HepG2 (cell line): ENCODE results near the gene PRKG1.

Source experiments
- FOXP1 ChIP-seq, 2 experiments: fragments of 450-650 bp in 1 of 2; IDR thresholded peaks; 2 replicates each; pipeline ENCODE4 v1.6.1; 2017 to 2018; ENCODE audit warnings: antibody characterized with exemption in 1 of 2
- GABPB1 ChIP-seq: IDR thresholded peaks from 2 replicates; pipeline ENCODE4 v1.6.1; 2016; ENCODE audit warnings: mild to moderate bottlenecking, missing genetic modification reagents, moderate library complexity, missing compliant biosample characterization
- MXI1 ChIP-seq: IDR thresholded peaks from 3 replicates; pipeline ENCODE4 v1.6.1; 2012; ENCODE audit warnings: low read depth, low read length, inconsistent platforms, borderline replicate concordance
- RAD51 ChIP-seq: fragments of 450-650 bp; IDR thresholded peaks from 2 replicates; pipeline ENCODE4 v1.6.1; 2016; ENCODE audit warnings: borderline replicate concordance
- ZBTB21 ChIP-seq: sonication (generic); formaldehyde crosslinking; IDR thresholded peaks from 2 replicates; pipeline ENCODE4 v1.4.0; 2020; ENCODE audit warnings: missing genetic modification reagents
- ZNF782 ChIP-seq: sonication (generic); formaldehyde crosslinking; IDR thresholded peaks from 2 replicates; pipeline ENCODE4 v1.4.0; 2020; ENCODE audit warnings: missing genetic modification reagents, mild to moderate bottlenecking, borderline replicate concordance

DNA sequence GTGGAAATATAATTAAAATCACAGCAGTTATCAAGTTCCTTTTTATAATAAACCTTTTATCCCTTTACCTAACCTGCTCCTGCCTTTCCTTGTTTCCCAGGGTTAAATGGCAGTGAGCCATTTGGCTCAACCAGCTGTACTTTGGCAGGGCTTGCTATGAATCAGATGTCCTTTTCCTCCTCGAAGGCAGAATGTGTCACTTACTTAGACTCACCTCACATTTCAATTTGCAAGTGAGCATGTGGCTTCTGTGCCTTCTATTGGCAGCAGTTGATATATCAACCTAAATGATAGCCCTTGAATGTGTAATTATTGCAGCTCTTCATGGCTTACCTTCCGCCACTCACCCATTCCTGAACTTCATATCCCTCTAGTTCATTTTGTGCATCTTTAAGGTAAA is 323.4 kb downstream of the PRKG1 start:
- no peak for TF ChIP-seq FOXP1 (IDR thresholded peaks at IDR 0.05)
- no peak for TF ChIP-seq FOXP1 (CRISPR knock-in tag; IDR thresholded peaks at IDR 0.05)
- no peak for TF ChIP-seq MXI1
- no peak for TF ChIP-seq ZBTB21 (CRISPR knock-in tag)
- TF ChIP-seq RAD51 = no peak
- TF ChIP-seq GABPB1 (CRISPR knock-in tag) = no peak
- TF ChIP-seq ZNF782 (CRISPR knock-in tag) = no peak
